Neural crest cell (in vitro differentiated cells): ENCODE results near the gene SUFU. TPM values are rescaled to one million over a fixed set of nuclear protein-coding genes. Genes with fewer than 3 reads are reported as not detected.

Source experiments
- DNase-seq: peaks from one replicate; pipeline ENCODE4 v3.0.0; 2021; ENCODE audit warnings: low read depth, mixed read lengths, low spot score
- H3K27ac Mint-ChIP-seq: one replicate; pipeline ENCODE4 v1.8.0; 2021; ENCODE audit warnings: mild to moderate bottlenecking, mixed read lengths; ENCODE audit not compliant: unreplicated experiment
- H3K27me3 Mint-ChIP-seq: 2 replicates; pipeline ENCODE4 v1.8.0; 2021; ENCODE audit warnings: low read depth, mild to moderate bottlenecking, mixed read lengths
- H3K36me3 Mint-ChIP-seq: 2 replicates; pipeline ENCODE4 v1.8.0; 2021; ENCODE audit warnings: low read depth, mild to moderate bottlenecking, mixed read lengths
- H3K4me1 Mint-ChIP-seq: 2 replicates; pipeline ENCODE4 v1.8.0; 2021; ENCODE audit warnings: mixed read lengths
- H3K4me3 Mint-ChIP-seq: one replicate; pipeline ENCODE4 v1.8.0; 2021; ENCODE audit warnings: mild to moderate bottlenecking, mixed read lengths
- H3K9me3 Mint-ChIP-seq: 2 replicates; pipeline ENCODE4 v1.8.0; 2021; ENCODE audit warnings: mixed read lengths
- CTCF ChIP-seq: fragments of 200-600 bp; sonication (generic); conservative IDR thresholded peaks from 2 replicates; pipeline ENCODE4 v1.5.0; 2021; ENCODE audit warnings: antibody characterized with exemption, mild to moderate bottlenecking
- total RNA-seq: library from RNA; stranded (reverse); gene quantifications from 2 replicates; pipeline ENCODE4 v1.2.1, GENCODE V29; 2021

SUFU gene
- total RNA-seq, 1 donor from 2014 or later, result 27.1 TPM

- no peak for TF ChIP-seq CTCF
- H3K4me1 Mint-ChIP-seq, result peaks cover 21% of the 10 kb centered on the region
- peaks cover 4% of the 10 kb centered on the region for H3K36me3 Mint-ChIP-seq
- no peak for DNase-seq
- peak overlapping the region; percentile 56 for H3K4me3 Mint-ChIP-seq
- H3K9me3 Mint-ChIP-seq, result no peaks in the 10 kb centered on the region
- no peaks in the 10 kb centered on the region for H3K27me3 Mint-ChIP-seq
- H3K27ac Mint-ChIP-seq, result no peak overlapping the region
Observed at GRCh38 chr10:102509387-102509786, 5.6 kb downstream of the SUFU start.

GRCh38 chr10:102511583-102512274, 8.0 kb downstream of the SUFU start:
- Mint-ChIP-seq H3K4me1 (peaks cover 11% of the 10 kb centered on the region), H3K36me3 (peaks cover 4% of the 10 kb centered on the region), H3K27me3 (no peaks in the 10 kb centered on the region), H3K9me3 (no peaks in the 10 kb centered on the region), H3K27ac (no peak overlapping the region), H3K4me3 (no peak overlapping the region)
- no peak for TF ChIP-seq CTCF
- DNase-seq, result no peak

- Mint-ChIP-seq H3K9me3 (no peaks in the 10 kb centered on the region), H3K27me3 (no peaks in the 10 kb centered on the region), H3K4me1 (no peaks in the 10 kb centered on the region), H3K36me3 (peaks cover 11% of the 10 kb centered on the region), H3K27ac (no peak overlapping the region), H3K4me3 (no peak overlapping the region)
- DNase-seq, result no peak
- TF ChIP-seq CTCF, result no peak
Observed at GRCh38 chr10:102514487-102515311, 10.9 kb downstream of the SUFU start.

- Mint-ChIP-seq H3K27ac (no peak overlapping the region), H3K36me3 (peaks cover 11% of the 10 kb centered on the region), H3K27me3 (no peaks in the 10 kb centered on the region), H3K4me3 (no peak overlapping the region), H3K4me1 (no peaks in the 10 kb centered on the region), H3K9me3 (no peaks in the 10 kb centered on the region)
- TF ChIP-seq CTCF, result no peak
- DNase-seq, result no peak
Observed at GRCh38 chr10:102515724-102516123, 12.0 kb downstream of the SUFU start.

- Mint-ChIP-seq H3K9me3 (no peaks in the 10 kb centered on the region), H3K27me3 (no peaks in the 10 kb centered on the region), H3K27ac (no peak overlapping the region), H3K36me3 (peaks cover 11% of the 10 kb centered on the region), H3K4me3 (no peak overlapping the region), H3K4me1 (no peaks in the 10 kb centered on the region)
- TF ChIP-seq CTCF, result no peak
- no peak for DNase-seq
Observed at GRCh38 chr10:102517553-102517952, 13.8 kb downstream of the SUFU start.
